Inflammatory macrophage treated with lipopolysaccharide for 1 hour (primary cell): Measurements from ENCODE around the gene TBC1D4.
A peak's percentile ranks its signal among the peaks of the same experiment; 100 is the strongest.
"Not testable (repeated sequence)": the region's sequence is repeated elsewhere in the genome, so short reads cannot be mapped to it uniquely, and the experiment has no call there.

Experiments used
- DNase-seq, 2 donors: peaks; one replicate each; pipeline ENCODE4 v3.0.0-alpha.2; 2020 to 2022

The TBC1D4 gene

GRCh38 chr13:75312884-75313520 is 169.0 kb downstream of the TBC1D4 start:
- DNase-seq, result no peak

DNA sequence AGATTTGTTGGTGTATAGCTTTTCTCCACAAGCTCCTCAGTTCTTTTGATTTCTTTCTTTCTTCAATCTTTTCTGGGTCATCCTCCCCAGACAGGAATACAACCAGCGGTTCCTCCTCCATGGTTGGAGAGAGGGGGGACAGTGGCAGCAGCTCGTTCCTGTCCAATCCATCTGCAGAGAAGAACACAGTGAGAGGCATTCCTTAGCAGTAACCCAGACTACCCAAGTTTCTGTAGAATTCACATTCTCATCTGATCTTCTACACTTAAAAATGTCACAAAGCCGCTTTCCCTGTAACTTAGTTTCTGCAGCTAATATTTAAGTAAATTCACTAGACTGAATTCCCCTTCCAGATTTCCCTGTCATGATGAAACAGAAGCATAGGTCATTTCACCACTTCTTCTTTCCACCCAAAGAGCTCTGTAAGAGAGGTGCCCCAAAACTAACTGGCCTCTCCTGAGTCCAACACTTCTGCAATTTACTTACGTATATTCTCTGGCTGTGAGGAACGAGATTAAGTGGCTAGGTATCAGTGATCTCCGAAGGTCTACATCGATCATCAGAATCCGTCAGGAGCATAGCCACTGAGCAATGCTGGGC is 171.9 kb downstream of the TBC1D4 start:
- peak; percentile 69 to 74 for DNase-seq

DNA sequence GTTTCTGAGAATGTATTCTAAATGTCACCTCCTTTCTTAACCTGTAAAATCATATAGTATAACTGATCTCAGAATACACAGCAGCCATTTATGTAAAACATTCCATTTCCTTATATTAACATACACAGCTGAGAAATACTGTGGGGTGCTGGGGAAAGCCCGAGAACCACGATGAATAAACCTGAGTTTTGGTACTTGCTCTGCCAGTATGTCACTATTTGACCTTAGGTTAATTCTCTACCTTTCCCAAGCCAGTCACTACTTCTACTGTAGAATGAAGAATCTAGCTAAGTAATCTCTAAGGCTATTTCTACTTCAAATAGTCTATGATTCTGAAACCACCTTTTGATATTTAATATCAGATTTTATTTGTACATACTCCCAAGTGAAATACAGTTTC is 173.7 kb downstream of the TBC1D4 start:
- DNase-seq, result no peak

- no peak for DNase-seq
These were observed 174.5 kb downstream of the TBC1D4 start for GRCh38 chr13:75307370-75307949.

GRCh38 chr13:75306967-75307366 is 175.0 kb downstream of the TBC1D4 start:
- not testable (repeated sequence) for DNase-seq

- DNase-seq, result no peak
These were observed 176.9 kb downstream of the TBC1D4 start for GRCh38 chr13:75305059-75305458.

- DNase-seq, result no peak
These were observed 178.7 kb downstream of the TBC1D4 start for GRCh38 chr13:75303263-75303662.

GRCh38 chr13:75302071-75302698 is 179.8 kb downstream of the TBC1D4 start:
- no peak for DNase-seq

- no peak for DNase-seq
These were observed 181.8 kb downstream of the TBC1D4 start for GRCh38 chr13:75299913-75300862.

DNA sequence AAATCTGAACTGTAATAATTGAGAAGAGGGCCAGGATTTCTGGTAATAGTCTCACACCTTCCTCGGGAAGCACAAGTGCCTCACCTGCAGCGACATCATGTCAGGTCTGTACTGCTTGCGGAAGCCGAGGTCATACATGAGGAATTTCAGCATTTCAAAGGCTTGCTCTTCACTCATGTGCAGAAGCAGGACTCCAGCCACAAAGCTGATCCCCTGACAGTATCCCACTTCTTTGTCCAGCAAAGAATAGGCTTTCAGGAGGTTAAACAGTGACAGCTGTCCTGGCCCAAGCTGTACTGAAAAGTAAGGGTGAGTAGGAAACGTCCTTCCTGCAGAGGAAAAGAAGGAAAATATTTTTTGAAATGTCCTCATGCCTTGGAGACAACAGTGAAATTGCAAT is 182.7 kb downstream of the TBC1D4 start:
- DNase-seq, result no peak

GRCh38 chr13:75296641-75297040 is 185.3 kb downstream of the TBC1D4 start:
- no peak for DNase-seq

DNA sequence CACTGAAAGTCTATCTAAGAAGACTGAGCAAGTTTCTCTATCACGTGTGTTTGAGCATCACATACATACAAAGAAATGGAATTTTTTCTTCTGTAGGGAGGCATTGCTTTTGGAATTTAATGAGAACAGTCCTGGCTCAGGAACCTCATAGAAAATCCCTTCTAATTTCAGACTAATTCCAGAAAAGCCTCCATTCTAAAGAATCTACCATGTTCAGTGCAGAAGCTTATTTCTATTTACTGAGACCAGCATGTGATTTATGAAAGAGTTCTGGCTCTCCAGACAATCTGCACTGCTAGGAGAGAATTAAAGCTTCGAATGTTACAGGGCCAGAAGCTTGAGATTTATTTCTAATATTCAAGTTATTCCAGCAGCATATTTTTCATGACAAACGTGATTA is 186.8 kb downstream of the TBC1D4 start:
- DNase-seq, result no peak

GRCh38 chr13:75294110-75294509 is 187.9 kb downstream of the TBC1D4 start:
- no peak for DNase-seq

GRCh38 chr13:75285310-75285709 is 196.7 kb downstream of the TBC1D4 start:
- DNase-seq, result no peak

- no peak for DNase-seq
These were observed 202.1 kb downstream of the TBC1D4 start for GRCh38 chr13:75279834-75280369.

GRCh38 chr13:75273695-75274094 is 208.3 kb downstream of the TBC1D4 start:
- not testable (repeated sequence) for DNase-seq

GRCh38 chr13:75271846-75272245 is 210.1 kb downstream of the TBC1D4 start:
- DNase-seq, result no peak

GRCh38 chr13:75268481-75268880 is 213.5 kb downstream of the TBC1D4 start:
- DNase-seq, result not testable (repeated sequence)

DNA sequence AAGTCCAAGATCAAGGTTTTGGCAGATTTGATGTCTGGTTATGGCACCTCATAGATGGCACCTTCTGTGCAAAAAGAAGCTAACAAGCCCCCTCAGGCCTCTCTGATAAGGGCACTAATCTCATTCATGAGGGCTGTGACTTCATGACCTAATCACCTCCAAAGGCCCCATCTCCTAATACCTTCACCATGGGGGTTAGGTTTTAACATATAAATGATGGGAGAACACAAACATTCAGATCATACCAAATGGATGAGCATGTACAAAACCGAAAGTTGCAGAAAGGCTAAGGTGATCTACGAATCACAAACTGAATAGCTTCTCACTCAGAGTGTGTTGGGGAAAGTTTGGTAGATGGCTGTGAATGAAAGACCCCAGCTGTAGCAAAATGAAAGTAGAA is 217.4 kb downstream of the TBC1D4 start:
- no peak for DNase-seq

DNA sequence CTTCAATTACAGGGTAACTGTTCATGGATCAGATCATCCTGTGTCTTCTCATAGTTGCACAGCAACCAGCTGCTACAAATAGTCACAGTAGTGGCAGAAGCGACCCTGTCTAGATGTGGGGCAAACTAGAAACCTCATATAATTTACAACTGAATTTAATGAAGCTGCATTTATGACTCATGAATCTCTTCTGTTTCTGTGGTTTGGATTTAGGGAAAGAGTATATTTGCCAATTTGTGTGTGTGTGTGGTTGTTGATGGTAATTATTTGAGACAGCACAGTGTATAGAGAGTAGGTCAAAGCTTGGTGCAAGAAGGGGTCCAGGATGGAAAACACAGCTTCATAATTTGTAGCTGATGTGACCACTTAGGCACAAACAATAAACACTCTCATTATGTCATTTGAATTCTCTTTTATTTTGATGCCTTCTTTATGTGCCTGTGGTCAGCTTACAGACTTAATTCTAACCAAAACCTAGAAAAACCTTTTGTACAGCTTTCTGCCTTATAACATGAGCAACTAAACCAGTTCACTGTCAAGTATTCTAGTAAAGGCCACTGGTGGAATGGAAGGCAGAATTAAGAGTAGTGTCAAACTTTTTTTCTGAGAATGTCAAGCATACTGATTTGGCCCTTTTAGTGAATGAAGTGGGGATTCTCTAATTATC is 218.1 kb downstream of the TBC1D4 start:
- no peak for DNase-seq

DNA sequence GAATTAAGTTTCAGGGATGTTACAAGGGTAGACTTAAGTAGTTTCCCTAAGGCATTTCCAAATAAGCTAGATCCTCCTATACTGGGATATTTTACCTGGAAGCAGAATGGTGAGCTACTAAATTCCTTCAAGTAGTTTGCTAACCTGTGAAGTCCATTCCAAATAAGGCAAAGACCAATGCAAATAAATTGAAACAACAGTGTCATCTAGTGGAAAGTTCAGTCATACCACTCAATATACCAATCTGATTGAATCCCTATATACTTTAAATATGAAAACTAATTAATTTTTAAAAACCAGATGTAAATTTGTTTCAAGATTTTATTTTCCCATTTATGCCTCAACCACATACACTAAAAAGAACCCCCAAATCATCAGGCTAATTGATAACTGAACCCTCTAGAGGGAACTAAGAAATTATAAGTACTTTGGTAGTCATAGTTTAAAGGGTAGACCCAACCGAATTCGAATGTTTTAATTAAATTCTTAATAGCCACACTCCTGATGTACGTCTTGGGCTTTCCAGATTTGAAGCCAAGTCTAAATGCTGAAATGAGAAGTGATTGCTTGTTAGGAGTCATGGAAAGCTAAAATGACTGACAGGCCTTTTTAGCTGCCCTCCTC is 223.7 kb downstream of the TBC1D4 start:
- DNase-seq, result peak; percentile 6 to 27

DNA sequence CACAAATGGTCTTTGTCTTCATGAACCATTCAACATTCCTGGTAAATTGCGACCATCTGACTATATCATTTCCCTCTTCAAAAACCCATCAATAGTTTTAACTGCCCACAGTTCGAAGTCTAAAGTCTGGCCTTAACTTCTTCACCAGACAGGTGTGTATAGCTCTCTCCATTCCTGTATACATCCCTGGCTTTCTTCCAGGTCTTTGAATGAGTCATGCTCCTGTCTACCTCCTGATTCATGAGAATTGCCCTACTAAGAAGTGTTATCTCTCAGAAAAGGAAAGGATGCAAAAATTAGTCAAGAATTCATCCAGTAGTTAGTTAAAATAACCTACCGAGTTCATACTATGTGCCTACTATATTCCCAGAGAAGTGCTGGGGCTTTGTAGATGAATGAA is 225.0 kb downstream of the TBC1D4 start:
- no peak for DNase-seq
